ENCODE measurements around the gene LRIT2.

Gene LRIT2

DNA sequence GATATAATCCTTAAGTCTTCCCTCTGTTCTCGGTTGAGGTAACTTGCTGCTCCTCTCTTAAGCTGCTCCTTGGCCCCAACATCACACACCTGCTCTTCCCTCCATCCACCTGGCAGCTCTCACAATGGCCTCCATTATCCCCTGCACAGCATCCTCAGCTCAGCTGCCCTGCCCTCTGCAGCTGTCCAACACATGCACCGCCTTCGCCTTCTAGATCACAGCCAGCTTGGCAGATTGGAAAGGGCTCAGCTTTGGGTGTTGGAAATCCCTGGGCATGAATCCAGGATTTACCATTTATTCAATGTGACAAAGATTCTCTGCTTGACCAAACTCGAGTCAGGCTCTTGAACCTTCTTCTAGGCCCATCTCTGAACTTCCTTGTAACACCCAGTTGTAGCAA lies 40.1 kb upstream of the LRIT2 start:
- ChIA-PET POLR2A (no interaction called here), CTCF (interaction anchor here (0.7 to 15.6 kb wide), 15 partner anchors 9 to 451 kb away, joined by 3 to 631 read pairs (median 6); no protein-coding TSS in a partner anchor)
- no peak for DNase-seq (ENCODE audit: low read depth, low spot score)
- H3K4me3 ChIP-seq (ENCODE audit: low read depth, low read length), result no peak overlapping the region
- TF ChIP-seq, protein P1, sequence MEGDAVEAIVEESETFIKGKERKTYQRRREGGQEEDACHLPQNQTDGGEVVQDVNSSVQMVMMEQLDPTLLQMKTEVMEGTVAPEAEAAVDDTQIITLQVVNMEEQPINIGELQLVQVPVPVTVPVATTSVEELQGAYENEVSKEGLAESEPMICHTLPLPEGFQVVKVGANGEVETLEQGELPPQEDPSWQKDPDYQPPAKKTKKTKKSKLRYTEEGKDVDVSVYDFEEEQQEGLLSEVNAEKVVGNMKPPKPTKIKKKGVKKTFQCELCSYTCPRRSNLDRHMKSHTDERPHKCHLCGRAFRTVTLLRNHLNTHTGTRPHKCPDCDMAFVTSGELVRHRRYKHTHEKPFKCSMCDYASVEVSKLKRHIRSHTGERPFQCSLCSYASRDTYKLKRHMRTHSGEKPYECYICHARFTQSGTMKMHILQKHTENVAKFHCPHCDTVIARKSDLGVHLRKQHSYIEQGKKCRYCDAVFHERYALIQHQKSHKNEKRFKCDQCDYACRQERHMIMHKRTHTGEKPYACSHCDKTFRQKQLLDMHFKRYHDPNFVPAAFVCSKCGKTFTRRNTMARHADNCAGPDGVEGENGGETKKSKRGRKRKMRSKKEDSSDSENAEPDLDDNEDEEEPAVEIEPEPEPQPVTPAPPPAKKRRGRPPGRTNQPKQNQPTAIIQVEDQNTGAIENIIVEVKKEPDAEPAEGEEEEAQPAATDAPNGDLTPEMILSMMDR (IDR thresholded peaks at IDR 0.05; ENCODE audit: insufficient read depth, low read length, missing control alignments), result no peak

DNA sequence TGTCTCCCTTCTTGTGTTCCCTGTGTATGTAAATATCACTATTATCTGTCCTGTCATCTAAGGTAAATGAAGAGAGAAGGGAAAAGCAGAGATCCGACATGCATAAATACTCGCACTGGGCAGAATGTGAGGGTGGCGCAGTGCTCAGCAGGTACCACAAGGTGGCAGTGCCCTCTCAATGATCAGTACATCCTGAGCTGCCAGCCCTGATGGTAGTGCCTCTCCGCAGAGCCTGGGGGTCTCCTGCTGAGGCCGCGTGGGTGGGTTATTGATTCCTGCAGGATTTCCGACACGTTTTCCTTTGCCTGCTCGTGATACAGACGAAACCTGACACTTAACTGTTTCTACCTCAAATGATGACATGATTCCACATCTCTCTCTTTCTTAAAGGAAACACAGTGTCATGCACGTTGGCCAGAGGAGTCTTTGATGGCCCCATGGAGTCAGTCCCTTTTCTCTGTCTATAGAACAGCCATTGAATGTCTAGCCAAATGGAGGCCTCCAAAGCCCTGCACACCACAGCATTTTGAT lies 39.3 kb upstream of the LRIT2 start:
- no peak for DNase-seq (ENCODE audit: low read depth, low spot score)
- ChIA-PET POLR2A (no interaction called here), CTCF (interaction anchor here (0.7 to 15.6 kb wide), 26 partner anchors 8 to 451 kb away, joined by 3 to 631 read pairs (median 4); no protein-coding TSS in a partner anchor)
- H3K4me3 ChIP-seq (ENCODE audit: low read depth, low read length), result no peak overlapping the region
- TF ChIP-seq, protein P1 (IDR thresholded peaks at IDR 0.05; ENCODE audit: insufficient read depth, low read length, missing control alignments), result peak; percentile 98

DNA sequence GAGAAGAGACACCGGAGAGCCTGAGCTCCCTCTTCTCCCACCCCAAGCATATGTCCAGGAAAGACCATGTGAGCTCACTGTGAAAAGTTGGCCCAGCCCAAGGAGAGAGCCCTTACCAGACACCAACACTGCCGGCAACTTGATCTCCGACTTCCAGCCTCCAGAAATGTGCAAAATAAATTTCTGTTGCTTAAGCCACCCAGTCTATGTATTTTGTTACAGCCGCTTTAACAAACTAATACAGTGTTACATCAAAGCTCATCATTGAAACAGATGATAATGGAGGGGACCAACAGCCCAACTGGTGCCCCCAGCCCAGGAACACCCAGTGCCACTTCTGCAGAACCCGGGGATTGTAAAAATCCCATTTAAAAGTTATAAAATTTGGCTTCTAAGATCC lies 38.4 kb upstream of the LRIT2 start:
- TF ChIP-seq, protein P1 (IDR thresholded peaks at IDR 0.05; ENCODE audit: insufficient read depth, low read length, missing control alignments), result no peak
- no peak overlapping the region for H3K4me3 ChIP-seq (ENCODE audit: low read depth, low read length)
- ChIA-PET POLR2A (no interaction called here), CTCF (interaction anchor here (0.7 to 15.6 kb wide), 20 partner anchors 7 to 278 kb away, joined by 3 to 631 read pairs (median 5); no protein-coding TSS in a partner anchor)
- no peak for DNase-seq (ENCODE audit: low read depth, low spot score)

DNA sequence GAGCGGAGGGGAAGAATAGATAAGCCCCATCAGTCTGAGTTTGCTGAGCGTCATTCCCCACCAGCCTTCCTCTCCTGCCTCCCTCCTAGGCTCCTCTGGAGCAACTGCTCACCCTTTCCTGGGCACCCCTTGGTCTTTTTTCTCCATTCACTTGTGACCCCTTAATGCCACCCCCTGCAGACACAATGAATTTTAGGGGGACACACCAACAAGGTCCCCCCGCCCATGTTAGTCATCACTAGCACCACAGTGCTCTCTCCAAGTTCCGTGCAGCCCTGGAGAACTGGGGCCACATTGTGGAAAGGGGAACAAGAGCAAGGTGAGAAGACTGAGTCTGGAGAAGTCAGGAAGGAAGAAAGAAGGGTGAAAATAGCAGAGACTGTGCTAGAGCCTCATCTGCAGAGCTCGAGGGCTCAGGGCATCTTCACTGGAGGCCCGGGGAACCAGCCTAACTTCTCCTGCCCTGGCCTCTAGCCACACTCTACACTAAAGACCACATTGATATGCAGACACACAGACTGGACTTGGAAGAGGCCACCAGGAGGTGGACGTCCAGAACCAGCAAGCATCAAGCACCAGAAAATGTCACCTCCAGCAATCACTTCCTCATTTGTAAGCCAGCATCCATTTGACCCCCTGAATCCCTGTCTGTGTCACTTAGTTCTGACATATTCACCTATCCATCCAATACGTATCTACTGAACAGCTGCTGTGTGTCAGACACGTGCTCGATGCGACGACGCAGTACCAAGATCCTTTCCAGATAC lies 37.0 kb upstream of the LRIT2 start:
- no peak for DNase-seq (ENCODE audit: low read depth, low spot score)
- H3K4me3 ChIP-seq (ENCODE audit: low read depth, low read length), result no peak overlapping the region
- TF ChIP-seq, protein P1 (IDR thresholded peaks at IDR 0.05; ENCODE audit: insufficient read depth, low read length, missing control alignments), result no peak
- ChIA-PET POLR2A (no interaction called here), CTCF (interaction anchor here (1.0 to 15.6 kb wide), 7 partner anchors 9 to 275 kb away, joined by 3 to 631 read pairs (median 16); no protein-coding TSS in a partner anchor)

DNA sequence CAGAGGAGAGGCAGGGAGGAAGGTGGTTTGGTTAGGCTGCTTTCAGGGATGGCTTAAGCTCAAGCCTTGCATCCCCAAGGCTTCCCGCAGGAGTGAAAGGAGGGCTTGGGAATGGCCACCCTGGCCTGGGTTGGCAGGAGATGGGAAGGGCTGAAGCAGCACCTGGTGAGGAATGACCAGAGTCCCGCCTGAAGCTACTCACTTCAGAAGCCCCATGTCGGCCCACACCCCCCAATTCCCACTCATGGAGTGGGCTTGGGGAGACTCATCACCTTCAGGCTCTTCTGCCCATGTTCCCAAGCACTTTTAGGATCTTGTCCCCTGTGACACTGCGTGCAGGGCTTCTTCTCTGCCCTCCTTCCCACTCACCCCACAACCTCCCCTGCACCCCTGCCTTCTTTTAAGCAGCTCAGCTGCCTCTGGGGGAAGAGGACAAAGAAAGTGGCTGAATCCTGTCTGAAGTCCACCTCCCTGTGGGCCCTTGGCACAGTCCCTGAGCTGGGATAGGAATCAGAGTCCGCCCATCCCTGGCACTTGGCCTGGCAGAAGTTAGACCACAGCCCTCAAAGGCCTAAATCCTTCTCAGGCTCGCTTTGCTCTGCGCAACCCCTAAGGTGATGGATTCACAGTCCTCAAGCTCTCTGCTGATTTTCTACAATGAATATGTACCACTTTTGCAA lies 36.0 kb upstream of the LRIT2 start:
- H3K4me3 ChIP-seq (ENCODE audit: low read depth, low read length), result no peak overlapping the region
- DNase-seq (ENCODE audit: low read depth, low spot score), result no peak
- ChIA-PET CTCF (interaction anchor here (0.8 to 15.6 kb wide), 5 partner anchors 77 to 276 kb away, joined by 3 to 631 read pairs (median 3); no protein-coding TSS in a partner anchor), POLR2A (no interaction called here)
- TF ChIP-seq, protein P1 (IDR thresholded peaks at IDR 0.05; ENCODE audit: insufficient read depth, low read length, missing control alignments), result no peak
